Measurements from ENCODE around the gene NKG7. TPM values are rescaled to one million over a fixed set of nuclear protein-coding genes. Genes with fewer than 3 reads are reported as not detected.
"Not testable (repeated sequence)": the region's sequence is repeated elsewhere in the genome, so short reads cannot be mapped to it uniquely, and the experiment has no call there.

The NKG7 gene, protein sequence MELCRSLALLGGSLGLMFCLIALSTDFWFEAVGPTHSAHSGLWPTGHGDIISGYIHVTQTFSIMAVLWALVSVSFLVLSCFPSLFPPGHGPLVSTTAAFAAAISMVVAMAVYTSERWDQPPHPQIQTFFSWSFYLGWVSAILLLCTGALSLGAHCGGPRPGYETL
- total RNA-seq (2014; rRNA removed; shearing (Covaris generic)), result not detected in 2 replicates
- not detected in 2 replicates for polyA plus RNA-seq (2014; cell fraction: nucleus; rRNA removed)

DNA sequence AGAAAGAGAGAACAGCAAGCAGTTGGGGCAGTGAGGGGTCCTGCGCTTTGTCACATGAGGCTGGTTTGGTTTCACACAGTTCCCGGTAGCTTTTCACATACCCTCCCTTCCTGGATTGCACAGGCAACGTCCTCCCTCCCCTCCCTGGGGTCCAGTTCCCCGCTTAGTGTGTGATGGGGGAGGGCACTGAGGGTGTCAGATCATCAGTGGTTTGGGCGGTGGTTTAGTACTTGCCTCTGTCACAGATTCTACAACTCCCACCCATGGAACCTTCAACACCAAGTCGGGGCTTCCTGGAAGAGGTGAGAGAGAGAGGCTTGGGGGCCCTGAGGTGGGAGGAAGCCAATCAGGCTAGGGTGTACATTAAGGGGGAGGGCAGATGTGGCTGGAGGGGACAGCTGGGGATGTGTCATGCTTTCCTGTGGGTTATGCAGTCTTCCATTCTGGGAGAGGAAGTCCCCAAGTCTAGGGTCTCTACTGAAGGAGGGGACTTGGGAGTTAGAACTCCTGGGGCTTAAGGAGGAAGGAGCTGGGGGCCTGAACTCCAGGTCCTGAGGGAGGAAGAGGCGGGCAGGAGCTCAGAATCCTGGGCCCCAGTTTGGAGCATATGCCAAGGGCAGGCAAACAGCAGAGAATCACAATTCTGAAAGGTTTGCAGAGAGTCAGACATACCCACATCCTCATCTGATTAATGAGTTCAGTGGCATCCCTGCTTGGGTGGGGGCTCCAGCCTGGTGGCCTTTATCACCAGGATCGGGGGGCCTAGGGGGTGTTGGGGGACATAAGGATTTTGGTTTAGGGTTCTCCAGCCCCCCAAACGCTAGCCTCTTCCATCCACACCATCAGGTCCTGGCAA lies at the start of gene NKG7:
TSS of gene NKG7 (minus strand) at position 6 of the 856 bp plus-strand sequence. CDS start 119 bp downstream, outside the sequence.
- no peak for DNase-seq (ENCODE audit: extremely low read depth, low read depth)

DNA sequence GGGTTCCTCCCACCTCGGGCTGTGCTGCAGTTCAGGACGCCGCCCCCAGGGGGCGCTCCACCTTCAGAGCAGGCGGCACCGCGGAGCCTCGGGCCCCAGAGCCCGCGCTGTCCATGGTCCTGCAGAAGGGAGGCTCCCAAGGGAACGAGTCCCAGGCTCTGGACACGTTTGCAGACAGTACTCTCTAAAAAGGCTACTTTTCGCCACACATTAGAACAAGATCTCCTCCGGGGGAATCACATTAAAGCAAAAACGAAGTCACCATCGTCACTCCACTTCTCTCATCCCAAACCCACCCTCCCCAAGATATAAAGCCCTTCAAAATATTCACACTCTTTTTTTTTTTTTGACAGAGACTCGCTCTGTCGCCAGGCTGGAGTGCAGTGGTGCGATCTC lies 49.6 kb upstream of the NKG7 start:
- DNase-seq (ENCODE audit: extremely low read depth, low read depth), result peak; percentile 73

DNA sequence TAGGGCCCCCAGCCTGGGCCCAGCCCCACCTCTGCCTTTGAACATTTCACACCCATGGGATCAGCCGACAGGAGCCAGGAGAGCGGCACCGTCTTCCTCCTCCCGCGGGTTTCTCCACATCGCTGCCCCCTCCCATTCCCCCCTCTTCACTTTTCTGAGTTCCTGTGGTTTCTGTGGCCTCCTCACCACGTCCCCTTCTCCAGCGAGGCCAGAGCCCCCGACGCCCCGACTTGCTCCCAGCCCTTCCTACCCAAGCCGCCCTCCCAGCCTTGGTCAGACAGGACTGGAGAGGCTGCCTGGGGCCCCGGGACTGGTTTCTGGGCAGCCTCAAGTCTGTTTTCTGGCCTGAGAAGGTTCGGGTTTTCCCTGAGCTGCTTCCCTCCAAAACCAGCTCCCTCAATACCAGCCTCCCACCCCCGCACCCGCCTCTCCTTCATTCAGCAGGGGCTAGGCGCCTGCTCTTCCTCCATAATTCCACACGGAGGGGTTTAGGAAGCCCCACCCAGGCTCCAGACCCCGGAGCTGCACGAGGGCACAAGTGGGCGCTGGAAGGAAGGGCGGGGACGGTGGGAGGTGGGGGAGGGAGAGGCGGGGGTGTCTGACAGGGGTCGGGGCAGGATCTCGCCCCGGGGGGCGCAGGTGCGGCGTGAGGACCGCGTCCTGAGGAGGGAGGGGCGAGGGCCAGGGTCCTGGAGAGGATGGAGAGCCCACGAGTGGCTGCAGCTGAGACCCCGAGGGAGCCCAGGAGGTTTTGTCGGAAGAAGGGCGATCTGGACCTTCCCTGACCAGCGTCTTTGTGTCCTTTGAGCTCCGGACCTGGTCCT lies 49.0 kb upstream of the NKG7 start:
- DNase-seq (ENCODE audit: extremely low read depth, low read depth), result no peak

DNA sequence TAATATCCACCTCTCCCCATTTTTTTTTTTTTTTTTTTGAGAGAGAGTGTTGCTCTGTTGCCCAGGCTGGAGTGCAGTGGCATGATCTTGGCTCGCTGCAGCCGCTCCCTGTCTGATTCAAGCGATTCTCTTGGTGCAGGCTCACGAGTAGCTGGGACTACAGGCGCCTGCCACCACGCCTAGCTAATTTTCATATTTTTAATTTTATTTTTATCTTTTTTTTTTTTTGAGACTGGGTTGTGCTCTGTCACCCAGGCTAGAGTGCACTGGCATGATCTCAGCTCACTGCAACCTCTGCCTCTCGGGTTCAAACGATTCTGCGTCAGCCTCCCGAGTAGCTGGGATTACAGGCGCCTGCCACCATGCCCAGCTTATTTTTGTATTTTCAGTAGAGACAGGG lies 48.1 kb upstream of the NKG7 start:
- not testable (repeated sequence) for DNase-seq (ENCODE audit: extremely low read depth, low read depth)

DNA sequence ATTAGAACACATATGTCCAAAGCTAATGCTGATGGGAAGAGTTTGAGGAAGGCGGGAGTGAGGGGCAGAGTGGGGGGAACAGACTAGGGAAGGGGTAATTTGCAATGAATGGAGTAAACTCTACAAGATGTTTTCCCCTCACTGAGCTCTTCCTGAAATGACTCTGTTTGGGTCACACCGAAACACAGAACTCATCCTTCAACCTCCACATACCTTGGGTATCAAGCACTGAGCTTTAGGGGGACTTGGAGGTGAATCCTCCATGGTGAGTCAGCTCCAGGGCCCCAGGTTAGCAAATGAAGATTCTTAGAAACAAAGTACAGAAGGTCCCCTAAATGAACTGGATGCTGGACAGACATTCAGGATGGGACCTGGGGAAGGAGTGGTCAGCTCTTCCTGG lies 46.3 kb upstream of the NKG7 start:
- no peak for DNase-seq (ENCODE audit: extremely low read depth, low read depth)

DNA sequence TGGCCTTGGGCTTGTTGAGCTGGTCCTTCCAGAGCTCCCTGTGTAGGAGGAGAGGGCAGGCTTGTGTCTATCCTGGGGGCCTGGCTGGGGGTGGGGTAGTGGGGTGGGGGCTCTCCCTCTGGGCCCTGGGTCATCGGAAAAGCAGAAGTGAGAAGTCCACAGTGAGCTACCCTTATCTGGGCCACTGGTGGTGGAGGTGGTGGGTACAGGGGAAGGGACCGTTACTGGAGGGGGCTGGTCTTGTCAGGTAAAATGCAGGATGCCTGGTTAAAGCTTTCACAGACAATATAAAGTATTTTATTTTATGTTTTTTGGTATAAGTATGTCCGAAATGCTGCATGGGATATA lies 45.3 kb upstream of the NKG7 start:
- no peak for DNase-seq (ENCODE audit: extremely low read depth, low read depth)

DNA sequence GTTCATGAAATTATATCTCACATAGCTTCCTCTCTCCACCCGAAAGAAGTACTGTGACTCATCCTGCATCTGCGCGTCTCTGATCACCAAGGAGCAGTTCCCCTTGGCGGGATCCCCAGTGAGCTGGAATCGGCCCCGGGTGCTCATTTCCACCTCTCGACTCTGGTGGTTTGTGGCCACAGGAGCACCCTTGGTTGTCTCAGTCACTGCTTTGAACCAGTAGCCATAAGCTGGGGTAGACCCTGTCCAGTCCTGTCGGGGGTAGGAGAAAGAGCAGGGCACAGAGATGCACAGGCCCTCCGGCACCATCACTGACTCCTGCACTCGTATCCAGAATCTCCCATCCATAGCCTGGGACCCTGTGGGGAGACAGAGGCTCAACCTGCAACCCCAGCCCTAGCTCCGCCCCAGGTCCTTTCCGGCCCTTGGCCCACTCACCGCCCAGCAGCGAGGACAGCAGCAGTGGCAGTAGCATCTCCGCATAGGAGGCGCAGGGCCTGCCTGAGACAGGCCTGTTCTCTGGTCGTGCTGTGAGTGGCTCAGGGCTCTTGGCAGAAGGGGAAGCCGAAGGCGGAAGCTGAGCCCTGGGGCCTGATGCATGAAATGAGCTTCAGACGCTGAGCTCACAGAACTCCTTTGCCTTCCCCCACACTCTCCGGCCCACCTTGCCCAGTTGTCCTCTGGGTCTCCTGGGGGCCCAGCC lies 44.8 kb upstream of the NKG7 start, which contains the start of gene SIGLEC10:
TSS of gene SIGLEC10 (minus strand) at position 536 of the 703 bp plus-strand sequence. CDS start at position 475, 61 bp downstream.
- no peak for DNase-seq (ENCODE audit: extremely low read depth, low read depth)

DNA sequence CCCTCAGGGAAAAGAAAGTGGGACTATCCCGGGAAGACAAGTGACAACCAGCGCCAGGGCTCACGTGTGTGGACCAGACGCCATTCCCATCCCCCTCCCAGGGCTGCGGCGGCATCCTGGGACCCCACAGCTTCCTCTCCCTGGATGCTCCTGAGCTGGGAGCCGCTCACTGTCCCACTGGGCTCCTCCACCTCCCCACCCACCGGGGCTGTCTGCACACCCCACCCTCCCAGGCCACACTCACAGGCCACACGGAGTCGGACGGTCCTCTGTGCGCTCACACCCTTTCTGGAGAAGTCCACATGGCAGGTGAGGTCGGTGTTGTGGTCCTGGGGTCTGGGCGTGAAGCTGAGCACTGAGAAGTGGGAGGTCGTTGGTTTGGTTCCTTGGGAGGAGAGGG lies 44.0 kb upstream of the NKG7 start:
- not testable (repeated sequence) for DNase-seq (ENCODE audit: extremely low read depth, low read depth)

DNA sequence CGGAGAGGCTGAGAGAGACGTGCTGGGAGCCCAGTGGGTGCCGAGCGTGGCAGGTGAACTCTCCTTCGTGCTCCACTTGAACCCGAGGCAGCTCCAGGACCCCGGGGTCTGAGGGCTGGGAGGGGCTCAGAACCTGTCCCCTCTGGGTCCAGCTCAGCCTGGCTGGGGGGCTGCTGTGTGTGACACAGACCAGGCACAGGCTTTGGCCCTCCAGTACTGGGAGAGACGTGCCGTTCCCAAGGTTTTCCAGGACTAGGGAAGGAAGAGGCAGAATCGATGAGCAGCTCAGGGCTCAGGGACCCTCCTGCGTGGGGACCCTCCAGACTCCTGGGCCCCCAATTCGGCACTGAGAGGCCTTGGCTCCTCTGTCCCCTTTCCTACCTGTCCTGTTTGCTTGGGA lies 42.7 kb upstream of the NKG7 start:
- no peak for DNase-seq (ENCODE audit: extremely low read depth, low read depth)

DNA sequence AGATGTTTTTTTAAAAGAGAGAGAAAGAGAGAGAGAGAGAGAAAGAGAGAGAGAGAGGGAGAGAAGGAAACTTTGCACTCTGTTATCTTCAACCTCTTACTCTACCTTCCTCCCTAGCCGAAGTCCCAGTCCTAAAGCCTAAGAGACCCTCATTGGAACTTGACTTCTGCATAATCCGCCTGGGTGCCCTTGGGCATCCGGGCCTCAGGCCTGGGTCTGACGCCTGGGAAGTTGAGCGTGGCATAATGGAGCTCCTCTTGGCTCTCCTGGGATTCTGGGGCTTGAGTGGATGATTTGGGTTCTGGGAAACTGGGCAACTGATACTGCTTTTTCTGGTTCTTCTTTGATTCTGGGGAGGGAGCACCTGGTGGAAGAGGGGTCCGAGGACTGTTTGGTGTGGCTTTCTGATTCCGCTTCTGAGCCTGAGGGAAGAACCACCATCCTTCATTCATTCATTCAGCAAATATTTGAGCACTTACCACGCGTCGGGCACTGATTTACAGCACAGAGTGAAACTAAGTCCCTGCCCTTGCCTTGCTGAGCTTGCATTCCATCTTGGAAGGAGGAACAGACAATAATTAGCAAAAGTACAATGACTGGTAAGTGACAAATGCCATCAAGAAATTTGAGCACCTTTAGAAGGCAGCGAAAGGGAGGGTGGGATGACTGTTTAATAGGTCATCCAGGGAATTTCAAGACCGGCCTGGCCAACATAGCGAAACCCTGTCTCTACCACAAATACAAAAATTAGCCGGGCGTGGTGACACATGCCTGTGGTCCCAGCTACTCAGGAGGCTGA lies 38.7 kb upstream of the NKG7 start:
- DNase-seq (ENCODE audit: extremely low read depth, low read depth), result no peak

DNA sequence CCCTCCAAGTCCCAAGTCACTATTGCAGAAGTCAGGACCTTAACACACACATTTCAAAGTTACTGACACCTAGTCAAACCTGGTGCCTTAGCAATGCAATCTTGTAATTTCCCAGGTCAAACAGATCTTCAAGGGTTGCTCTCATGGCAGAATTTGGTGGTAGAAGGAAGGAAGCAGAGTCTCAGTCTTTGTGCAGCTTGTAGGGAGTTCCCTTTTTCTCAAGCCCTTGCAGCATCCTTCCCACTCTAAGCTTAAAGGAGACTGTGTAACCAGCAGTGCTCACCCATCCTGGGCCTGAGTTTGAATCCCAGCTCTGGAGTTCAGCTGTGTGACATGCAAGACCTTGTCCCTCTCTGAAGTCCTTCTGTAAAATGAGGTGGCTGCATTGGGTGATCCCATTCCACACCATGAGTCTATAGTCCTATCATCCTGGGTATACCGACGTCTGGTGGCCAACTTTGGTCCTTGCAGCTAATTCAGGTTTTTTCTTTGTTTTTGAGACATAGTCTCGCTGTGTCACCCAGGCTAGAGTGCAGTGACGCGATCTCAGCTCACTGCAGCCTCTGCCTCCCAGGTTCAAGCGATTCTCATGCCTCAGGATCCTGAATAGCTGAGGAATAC lies 35.2 kb upstream of the NKG7 start:
- peak; percentile 30 for DNase-seq (ENCODE audit: extremely low read depth, low read depth)

DNA sequence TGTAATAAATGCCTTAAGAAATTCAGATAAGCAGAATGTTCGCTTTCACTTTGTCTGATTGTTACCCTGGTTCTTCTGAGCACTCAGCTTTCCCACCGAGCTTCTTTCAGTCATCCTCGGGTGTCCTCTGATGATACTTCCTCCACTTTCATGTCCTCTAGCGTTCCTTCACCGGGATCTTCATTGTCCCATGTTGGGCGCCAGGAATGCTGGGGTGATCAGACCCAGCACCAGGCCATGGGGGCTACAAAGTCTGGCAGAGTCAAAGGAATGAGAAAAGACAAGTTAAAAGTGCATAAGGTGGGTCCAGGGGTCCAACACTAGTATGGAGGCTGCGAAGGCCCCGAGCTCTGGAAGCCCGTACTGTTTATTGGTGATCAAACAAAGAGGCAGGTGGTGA lies 29.7 kb upstream of the NKG7 start:
- no peak for DNase-seq (ENCODE audit: extremely low read depth, low read depth)

DNA sequence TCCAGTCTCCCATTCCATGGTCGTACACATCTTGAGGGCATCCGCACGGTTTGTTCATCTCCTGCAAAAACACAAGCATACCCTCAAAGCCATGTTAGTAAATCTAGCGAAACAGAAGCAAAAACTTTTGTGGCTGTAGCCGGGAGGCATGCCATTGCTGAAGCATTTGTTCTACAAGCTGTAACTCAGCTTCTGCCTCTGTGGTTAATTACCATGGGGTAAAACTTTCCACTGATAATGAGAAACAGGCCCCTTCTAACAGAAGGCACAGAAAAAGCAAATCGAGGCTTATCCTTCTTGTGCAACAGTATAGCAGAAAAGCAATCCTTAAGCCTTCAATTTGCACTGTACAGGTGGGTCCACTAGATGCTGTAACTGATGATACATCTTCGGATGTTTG lies 27.5 kb upstream of the NKG7 start:
- DNase-seq (ENCODE audit: extremely low read depth, low read depth), result not testable (repeated sequence)

DNA sequence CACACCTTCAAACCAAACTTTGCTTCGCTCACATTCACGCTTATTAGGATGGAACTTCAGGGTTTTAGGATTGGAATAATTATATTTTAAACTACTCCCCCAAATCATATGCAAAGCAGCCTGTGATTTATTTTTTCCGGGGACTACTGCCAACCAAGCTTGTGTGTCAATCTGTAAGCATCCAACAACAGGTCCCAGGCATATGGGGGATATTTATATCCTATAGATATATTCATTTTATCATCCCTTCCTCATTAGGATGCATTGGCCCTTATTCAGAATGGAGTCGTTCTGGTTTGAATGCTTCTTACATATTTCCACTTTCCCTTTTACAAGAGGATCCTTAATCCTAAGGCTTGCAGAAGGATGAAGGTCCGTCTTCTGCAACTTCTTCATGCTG lies 26.8 kb upstream of the NKG7 start:
- DNase-seq (ENCODE audit: extremely low read depth, low read depth), result no peak

DNA sequence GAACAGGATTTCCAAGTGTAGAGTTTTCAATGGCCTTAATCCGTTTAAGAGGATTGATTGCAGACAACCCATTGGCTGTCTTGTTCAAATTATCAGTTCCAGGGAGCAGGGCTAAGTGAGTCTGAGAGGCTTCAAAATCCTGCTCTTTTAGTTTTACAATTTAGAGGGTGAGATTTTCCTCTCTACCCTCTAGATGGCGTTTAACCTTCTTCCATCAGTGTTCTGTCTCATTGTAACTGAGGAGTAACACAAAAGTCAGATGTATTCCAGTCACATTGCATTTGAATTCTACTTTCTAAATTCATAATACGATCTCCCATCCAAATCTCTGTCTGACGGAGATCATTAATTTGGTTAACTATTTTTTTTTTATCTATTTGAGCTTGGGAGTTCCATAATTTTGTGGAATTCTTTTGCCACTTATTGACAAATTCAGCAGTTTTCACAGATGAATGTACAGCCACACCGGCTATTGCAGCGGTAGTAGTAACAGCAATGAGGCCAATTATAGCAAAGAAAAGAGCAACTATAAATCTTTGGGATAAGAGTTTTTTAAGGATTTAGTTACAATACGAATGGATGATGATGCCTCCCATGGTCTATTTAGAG lies 25.7 kb upstream of the NKG7 start:
- DNase-seq (ENCODE audit: extremely low read depth, low read depth), result no peak

DNA sequence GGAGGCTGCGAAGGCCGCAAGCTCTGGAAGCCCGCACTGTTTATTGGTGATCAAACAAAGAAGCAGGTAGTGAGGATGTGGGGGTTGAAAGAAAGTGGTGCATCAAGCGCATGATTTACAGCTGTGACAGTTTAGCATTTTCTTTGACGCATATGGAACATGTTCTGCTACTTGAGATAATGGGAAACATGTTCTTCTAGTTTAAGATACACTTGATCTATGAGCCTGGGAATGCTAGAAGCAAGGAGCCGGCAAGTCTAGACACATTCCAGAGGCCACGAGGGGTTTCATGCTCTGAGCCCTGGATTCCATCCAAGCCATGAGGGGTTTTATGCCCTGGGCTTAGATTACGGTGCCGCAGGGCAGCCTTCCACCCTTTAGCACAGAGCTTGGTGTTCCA lies 25.0 kb upstream of the NKG7 start:
- not testable (repeated sequence) for DNase-seq (ENCODE audit: extremely low read depth, low read depth)

DNA sequence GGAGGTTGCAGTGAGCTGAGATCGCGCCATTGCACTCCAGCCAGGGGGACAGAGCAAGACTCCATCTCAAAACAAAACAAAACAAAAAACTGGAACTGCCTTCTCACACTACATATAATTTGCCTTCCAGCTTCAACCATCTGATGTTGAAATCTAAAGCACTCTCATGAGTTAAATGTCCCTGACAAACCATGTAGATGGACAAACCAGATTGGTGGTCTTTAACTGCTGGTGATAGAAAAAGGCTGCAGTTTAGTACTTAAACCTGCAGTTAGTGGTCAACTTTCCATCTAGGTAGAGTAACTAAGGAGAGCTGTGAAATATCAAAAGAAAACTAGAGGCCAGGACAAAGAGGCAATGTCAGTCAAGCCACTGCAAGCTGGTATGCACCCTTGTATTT lies 23.7 kb upstream of the NKG7 start:
- DNase-seq (ENCODE audit: extremely low read depth, low read depth), result no peak

DNA sequence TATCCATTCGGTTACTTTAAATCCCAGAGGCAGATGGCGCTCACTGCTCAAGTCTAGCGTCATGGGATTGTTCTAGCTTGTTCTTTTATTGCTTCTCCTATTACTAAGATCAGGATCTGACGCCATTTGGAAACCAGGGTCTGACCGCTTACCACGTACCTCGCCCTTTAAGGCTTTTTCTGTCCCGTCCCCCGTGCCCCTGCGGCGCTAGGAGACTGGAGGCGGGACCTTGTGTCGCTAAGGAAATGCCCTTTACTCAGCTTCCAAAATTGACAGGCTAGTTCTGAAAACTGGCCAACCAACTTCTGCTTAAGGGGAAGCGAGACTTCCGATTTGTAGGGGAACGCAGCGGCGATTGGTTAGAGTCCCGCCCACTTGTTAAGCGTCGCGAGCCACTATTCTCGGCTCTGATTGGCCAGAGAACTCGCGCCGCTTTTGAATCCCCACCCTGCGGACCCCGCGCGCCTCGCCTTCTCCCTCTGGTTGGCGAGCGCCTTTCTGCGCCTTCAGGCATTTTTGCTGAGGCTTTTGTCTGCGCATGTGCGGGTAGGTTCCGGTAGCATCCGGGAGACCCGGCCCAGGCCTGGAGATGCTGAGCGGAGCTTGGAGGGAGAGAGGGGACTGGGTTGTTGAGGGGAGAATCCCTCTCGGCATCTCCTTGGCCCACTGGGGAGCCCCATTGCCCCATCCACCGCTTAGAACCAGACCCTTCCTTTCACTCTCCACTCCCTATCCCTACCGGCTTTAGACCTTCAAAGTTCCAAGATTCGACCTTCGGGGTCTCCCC lies 21.8 kb upstream of the NKG7 start:
- peak; percentile 97 for DNase-seq (ENCODE audit: extremely low read depth, low read depth)

All from NCI-H460 (cell line).